Stimulated activated CD8-positive, alpha-beta memory T cell treated with anti-CD3 and anti-CD28 coated beads, Interleukin-12 subunit alpha, Interleukin-12 subunit beta, amount 100 ng/mL, for 1 hour (primary cell): Measurements from ENCODE around the gene GALK2.
"Not testable (repeated sequence)": the region's sequence is repeated elsewhere in the genome, so short reads cannot be mapped to it uniquely, and the experiment has no call there.

Experiments
- DNase-seq: peaks from one replicate; pipeline ENCODE4 v3.0.0-alpha.2; 2020; ENCODE audit warnings: low read depth

GALK2 gene

GRCh38 chr15:49339656-49340055 lies 169.6 kb downstream of the GALK2 start:
- DNase-seq: no peak

GRCh38 chr15:49343546-49343945 lies 173.5 kb downstream of the GALK2 start:
- no peak for DNase-seq

GRCh38 chr15:49354439-49354838 lies 184.4 kb downstream of the GALK2 start:
- DNase-seq: not testable (repeated sequence)

- DNase-seq: no peak
Observed at GRCh38 chr15:49361370-49361769, 191.3 kb downstream of the GALK2 start.

- DNase-seq: no peak
Observed at GRCh38 chr15:49366496-49366895, 196.4 kb downstream of the GALK2 start.

GRCh38 chr15:49370782-49371181 lies 200.7 kb downstream of the GALK2 start:
- DNase-seq: no peak

- no peak for DNase-seq
Observed at GRCh38 chr15:49372366-49372765, 202.3 kb downstream of the GALK2 start.

GRCh38 chr15:49379996-49380395 lies 209.9 kb downstream of the GALK2 start:
- DNase-seq: no peak

- DNase-seq: no peak
Observed at GRCh38 chr15:49380912-49381311, 210.9 kb downstream of the GALK2 start.
